RWPE2 (cell line): ENCODE measurements around the gene HORMAD2.

Experiments used
- ATAC-seq: fragments of 200-7000 bp; cut with Tn5 transposase; 3 replicates; pipeline ENCODE4 v1.9.1; 2021; ENCODE audit warnings: low read depth
- DNase-seq: peaks from one replicate; pipeline ENCODE4 v3.0.0-alpha.2; 2020; ENCODE audit warnings: low spot score
- H3K27ac ChIP-seq: fragments of 450-650 bp; 2 replicates; pipeline ENCODE4 v1.5.1; 2017; ENCODE audit warnings: mild to moderate bottlenecking; ENCODE audit not compliant: poor library complexity, severe bottlenecking
- H3K27me3 ChIP-seq: fragments of 250-450 bp; sonication (Bioruptor Pico); 2 replicates; pipeline ENCODE4 v1.5.1; 2021; ENCODE audit warnings: mild to moderate bottlenecking, moderate library complexity; ENCODE audit not compliant: insufficient read depth, poor library complexity, severe bottlenecking
- H3K36me3 ChIP-seq: fragments of 250-450 bp; sonication (Bioruptor Pico); 2 replicates; pipeline ENCODE4 v1.5.1; 2020; ENCODE audit warnings: low read depth, mild to moderate bottlenecking, moderate library complexity
- H3K4me1 ChIP-seq: fragments of 250-450 bp; sonication (Bioruptor Pico); 2 replicates; pipeline ENCODE4 v1.5.1; 2021; ENCODE audit warnings: mild to moderate bottlenecking, moderate library complexity; ENCODE audit not compliant: insufficient read depth, poor library complexity, severe bottlenecking
- H3K4me3 ChIP-seq: fragments of 250-450 bp; sonication (Bioruptor Pico); 2 replicates; pipeline ENCODE4 v1.5.1; 2021; ENCODE audit warnings: mild to moderate bottlenecking, moderate library complexity; ENCODE audit not compliant: severe bottlenecking
- H3K9me3 ChIP-seq: fragments of 250-450 bp; sonication (Bioruptor Pico); 2 replicates; pipeline ENCODE4 v1.5.1; 2021; ENCODE audit warnings: mild to moderate bottlenecking, moderate library complexity; ENCODE audit not compliant: severe bottlenecking
- CTCF ChIP-seq: fragments of 450-650 bp; IDR thresholded peaks from one replicate; pipeline ENCODE4 v1.5.1; 2017; ENCODE audit warnings: mild to moderate bottlenecking, moderate library complexity; ENCODE audit not compliant: poor library complexity, severe bottlenecking

HORMAD2 gene

DNA sequence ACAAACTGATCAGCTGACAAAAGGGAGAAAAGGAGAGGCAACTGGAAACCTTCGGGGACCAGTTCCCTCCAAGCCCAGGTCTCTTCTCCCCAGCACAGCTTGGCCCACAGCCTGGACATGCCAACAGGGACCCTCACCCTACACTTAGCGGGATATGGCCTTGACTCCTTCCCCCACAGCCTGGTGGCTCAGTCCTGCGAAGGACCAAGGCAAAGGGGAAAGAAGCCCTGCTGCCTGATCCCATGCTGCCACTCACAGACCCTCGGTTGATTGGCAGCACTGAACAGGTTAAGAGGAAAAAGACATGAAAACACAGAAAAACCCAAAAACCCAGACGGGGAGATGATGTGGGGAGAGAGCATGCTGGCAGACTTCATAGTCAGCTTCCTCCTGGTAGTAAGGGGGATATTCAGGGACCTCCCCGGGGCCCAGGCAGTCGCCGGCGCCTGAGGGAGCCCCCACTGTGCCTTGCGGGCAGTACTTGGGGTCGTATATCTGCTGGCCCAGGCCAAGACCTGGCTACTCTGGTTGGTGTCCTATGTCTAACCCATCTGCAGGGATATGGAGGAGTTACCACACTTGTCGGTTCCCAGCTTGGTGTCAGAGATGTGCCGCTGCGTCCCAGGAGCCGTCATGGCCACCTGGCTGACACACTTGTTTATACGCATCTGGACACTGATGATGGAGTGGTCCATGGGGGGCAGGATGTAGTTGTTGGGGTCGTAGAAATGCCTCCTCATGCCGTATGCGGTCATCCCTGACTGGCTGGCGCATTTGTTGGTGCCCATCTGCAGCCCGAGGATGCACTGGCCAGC, 34.2 kb upstream of the HORMAD2 start:
- TF ChIP-seq CTCF, result no peak
- ATAC-seq, result no peak
- no peak for DNase-seq
- peaks cover 8% of the 10 kb centered on the region for H3K4me1 ChIP-seq
- H3K36me3 ChIP-seq, result no peaks in the 10 kb centered on the region
- H3K9me3 ChIP-seq, result no peaks in the 10 kb centered on the region
- H3K4me3 ChIP-seq, result no peak overlapping the region
- H3K27me3 ChIP-seq, result no peaks in the 10 kb centered on the region
- H3K27ac ChIP-seq, result no peak overlapping the region

GRCh38 chr22:30046716-30047363, 33.4 kb upstream of the HORMAD2 start:
- peaks cover 8% of the 10 kb centered on the region for H3K4me1 ChIP-seq
- no peak for TF ChIP-seq CTCF
- H3K36me3 ChIP-seq, result no peaks in the 10 kb centered on the region
- H3K4me3 ChIP-seq, result no peak overlapping the region
- ATAC-seq (no peak), DNase-seq (no peak)
- H3K27ac ChIP-seq, result no peak overlapping the region
- H3K27me3 ChIP-seq, result no peaks in the 10 kb centered on the region
- H3K9me3 ChIP-seq, result no peaks in the 10 kb centered on the region

DNA sequence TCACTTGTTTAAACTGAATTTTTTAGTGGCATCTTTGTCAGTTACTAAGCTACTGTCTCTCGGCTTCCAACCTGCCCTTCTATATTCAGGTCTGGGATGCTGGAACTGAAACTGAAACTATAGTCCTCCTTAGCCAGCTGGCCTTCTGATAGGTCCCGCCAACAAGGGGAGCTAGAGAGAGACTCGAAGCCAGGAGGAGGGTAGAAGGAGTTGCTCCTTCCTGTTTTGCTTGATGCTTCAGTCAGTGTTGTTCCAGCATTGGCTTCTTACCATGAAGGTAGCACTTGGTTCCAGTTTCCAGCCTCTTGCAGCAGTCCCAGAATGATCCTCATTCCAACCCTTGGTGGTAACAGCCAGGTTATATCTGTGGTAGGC, 32.9 kb upstream of the HORMAD2 start:
- ATAC-seq, result no peak
- H3K4me1 ChIP-seq, result peaks cover 8% of the 10 kb centered on the region
- DNase-seq, result no peak

GRCh38 chr22:30048681-30049080, 31.6 kb upstream of the HORMAD2 start:
- no peak for DNase-seq
- no peaks in the 10 kb centered on the region for H3K27me3 ChIP-seq
- no peaks in the 10 kb centered on the region for H3K9me3 ChIP-seq
- no peaks in the 10 kb centered on the region for H3K36me3 ChIP-seq
- TF ChIP-seq CTCF, result no peak
- no peak for ATAC-seq
- peaks cover 8% of the 10 kb centered on the region for H3K4me1 ChIP-seq
- no peak overlapping the region for H3K27ac ChIP-seq
- H3K4me3 ChIP-seq, result no peak overlapping the region

More for the DNA sequence above, 32.9 kb upstream of the HORMAD2 start:
- no peak for TF ChIP-seq CTCF
- Histone ChIP-seq H3K36me3 (no peaks in the 10 kb centered on the region), H3K27me3 (no peaks in the 10 kb centered on the region), H3K4me3 (no peak overlapping the region), H3K27ac (no peak overlapping the region), H3K9me3 (no peaks in the 10 kb centered on the region)
